GM18951 (cell line): Measurements from ENCODE around the gene STX8.

Source experiments
- POLR2A ChIP-seq: IDR thresholded peaks from 4 replicates; pipeline ENCODE4 v1.6.1; 2011; ENCODE audit warnings: mild to moderate bottlenecking; ENCODE audit not compliant: insufficient read length, insufficient read depth; ENCODE audit errors: extremely low read depth
- in situ Hi-C: fragments of 300-500 bp; cut with MboI; formaldehyde crosslinking; loops from one replicate; pipeline ENCODE4 v1.12.0; 2022; ENCODE audit warnings: low sequenced_read_pairs, mixed read lengths, inconsistent platforms; ENCODE audit not compliant: unreplicated experiment

Gene STX8

GRCh38 chr17:9228408-9229159 is 347.0 kb downstream of the STX8 start:
- TF ChIP-seq POLR2A, result no peak
- in situ Hi-C loops, result no loop called here

GRCh38 chr17:9227819-9228407 is 347.7 kb downstream of the STX8 start:
- no peak for TF ChIP-seq POLR2A
- in situ Hi-C loops, result no loop called here

- in situ Hi-C loops, result no loop called here
Measured at GRCh38 chr17:9226794-9227135, 348.9 kb downstream of the STX8 start.

GRCh38 chr17:9226130-9226793 is 349.4 kb downstream of the STX8 start:
- in situ Hi-C loops, result no loop called here
- no peak for TF ChIP-seq POLR2A

More at GRCh38 chr17:9226794-9227135, 348.9 kb downstream of the STX8 start:
- no peak for TF ChIP-seq POLR2A

GRCh38 chr17:9225305-9226101 is 350.1 kb downstream of the STX8 start:
- in situ Hi-C loops, result no loop called here
- no peak for TF ChIP-seq POLR2A

GRCh38 chr17:9224485-9224884 is 351.1 kb downstream of the STX8 start:
- in situ Hi-C loops, result no loop called here
- TF ChIP-seq POLR2A, result no peak

- no peak for TF ChIP-seq POLR2A
Measured at GRCh38 chr17:9223531-9223930, 352.1 kb downstream of the STX8 start.

GRCh38 chr17:9221922-9222180 is 353.8 kb downstream of the STX8 start:
- no peak for TF ChIP-seq POLR2A
- in situ Hi-C loops, result no loop called here

More at GRCh38 chr17:9223531-9223930, 352.1 kb downstream of the STX8 start:
- in situ Hi-C loops, result no loop called here

GRCh38 chr17:9221147-9221921 is 354.3 kb downstream of the STX8 start:
- no peak for TF ChIP-seq POLR2A
- in situ Hi-C loops, result no loop called here

- no peak for TF ChIP-seq POLR2A
- in situ Hi-C loops, result no loop called here
Measured at GRCh38 chr17:9220398-9221146, 355.0 kb downstream of the STX8 start.

GRCh38 chr17:9219631-9220397 is 355.8 kb downstream of the STX8 start:
- TF ChIP-seq POLR2A, result no peak
- in situ Hi-C loops, result no loop called here

GRCh38 chr17:9218911-9219310 is 356.7 kb downstream of the STX8 start:
- in situ Hi-C loops, result no loop called here

More at GRCh38 chr17:9218911-9219310, 356.7 kb downstream of the STX8 start:
- no peak for TF ChIP-seq POLR2A
